Suprapubic skin (tissue), 4 donors: Measurements from ENCODE around the gene MRPL39.

Experiments
- CTCF ChIP-seq, 2 donors: fragments of 200-600 bp in 1 of 2; fragments of 450-650 bp in 1 of 2; sonication (generic) in 1 of 2; IDR thresholded peaks; one replicate each; pipeline ENCODE4 v1.5.1; 2016 to 2019; ENCODE audit warnings: antibody characterized with exemption in 2 of 2, mild to moderate bottlenecking in 1 of 2, moderate library complexity in 1 of 2
- EP300 ChIP-seq: sonication (generic); formaldehyde crosslinking; IDR thresholded peaks from one replicate; pipeline ENCODE4 v1.6.1; 2017; ENCODE audit warnings: antibody characterized with exemption
- POLR2A ChIP-seq, 2 donors: fragments of 450-650 bp; IDR thresholded peaks; one replicate each; pipeline ENCODE4 v1.6.1; 2017; ENCODE audit warnings: antibody characterized with exemption in 2 of 2, mild to moderate bottlenecking in 2 of 2, moderate library complexity in 2 of 2
- POLR2AphosphoS5 ChIP-seq, 3 donors: sonication (generic); formaldehyde crosslinking; IDR thresholded peaks; one replicate each; pipeline ENCODE4 v1.6.1; 2017; ENCODE audit warnings: antibody characterized with exemption in 3 of 3

DNA sequence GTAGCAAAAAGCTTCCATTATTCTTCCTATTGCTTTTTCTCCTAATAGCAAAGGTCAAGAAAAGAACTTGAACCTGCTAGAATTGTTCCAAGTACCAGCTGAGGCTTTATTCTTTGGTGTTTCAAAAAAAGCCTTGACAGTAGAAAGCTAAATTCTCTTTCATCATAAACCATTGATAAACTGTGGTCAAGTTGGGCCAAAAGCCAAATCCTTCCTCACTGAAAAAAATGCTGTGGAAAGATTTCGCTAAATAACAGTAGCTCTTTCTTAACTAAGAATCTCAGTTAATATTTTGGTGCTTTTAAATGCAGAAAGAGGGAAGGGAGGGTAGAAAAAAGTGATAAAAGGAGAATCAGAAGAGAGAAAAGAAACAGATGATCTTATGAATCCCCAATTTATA, 17.8 kb upstream of the MRPL39 start:
- no peak for TF ChIP-seq CTCF (IDR thresholded peaks at IDR 0.05)
- TF ChIP-seq POLR2A (IDR thresholded peaks at IDR 0.05) = no peak
- TF ChIP-seq POLR2AphosphoS5 (IDR thresholded peaks at IDR 0.05) = no peak
- no peak for TF ChIP-seq EP300
